ENCODE results near the gene HMGXB4.

HMGXB4 gene

DNA sequence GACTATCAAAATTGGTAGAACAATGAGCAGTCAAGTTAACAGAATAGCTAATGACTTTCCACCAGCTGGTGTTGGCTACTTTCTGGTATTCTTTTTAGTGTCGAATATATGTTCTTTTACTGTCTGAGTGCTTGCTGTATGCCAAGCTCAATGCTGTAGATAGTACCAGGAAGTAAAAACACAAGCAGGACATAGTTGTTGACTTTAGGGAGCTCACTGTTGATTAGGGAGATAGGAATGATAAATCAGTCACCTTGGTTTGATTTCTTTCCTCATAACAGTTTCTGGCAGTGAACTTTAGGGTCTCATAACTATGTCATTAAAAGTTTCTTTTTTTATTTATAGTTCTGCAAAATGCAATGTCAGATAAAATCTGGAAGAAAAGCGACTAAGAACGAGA, 9.0 kb downstream of the HMGXB4 start:
- H3K36me3 ChIP-seq (ENCODE audit: control insufficient read depth, insufficient read depth, low read length), result peaks cover 20% of the 10 kb centered on the region
- no peaks in the 10 kb centered on the region for H3K27me3 ChIP-seq (ENCODE audit: control insufficient read depth, insufficient read depth, low read length)

DNA sequence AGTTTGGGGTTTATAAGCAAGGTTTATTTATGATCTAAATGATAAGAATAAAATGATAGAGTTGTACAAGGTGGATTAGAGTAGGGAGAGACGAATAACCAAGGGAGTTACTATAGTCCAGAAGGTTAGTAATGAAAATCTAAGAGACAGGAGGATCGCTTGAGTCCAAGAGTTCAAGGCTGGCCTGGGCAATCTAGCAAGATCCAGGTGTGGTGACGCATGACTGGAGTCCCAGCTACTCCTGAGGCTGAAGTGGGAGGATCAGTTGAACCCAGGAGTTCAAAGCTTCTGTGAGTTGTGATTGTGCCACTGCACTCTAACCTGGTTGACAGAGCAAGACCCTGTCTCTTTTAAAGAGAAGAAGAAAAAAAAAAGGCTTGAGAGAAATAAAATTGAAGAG, 12.3 kb downstream of the HMGXB4 start:
- no peak overlapping the region for H3K9ac ChIP-seq (ENCODE audit: low read length)
- no peak overlapping the region for H3K4me3 ChIP-seq (ENCODE audit: low read length)
- H3K27me3 ChIP-seq (ENCODE audit: control insufficient read depth, insufficient read depth, low read length), result no peaks in the 10 kb centered on the region
- no peak overlapping the region for H3K27ac ChIP-seq (ENCODE audit: low read depth, low read length)
- H3K36me3 ChIP-seq (ENCODE audit: control insufficient read depth, insufficient read depth, low read length), result peaks cover 17% of the 10 kb centered on the region
- no peaks in the 10 kb centered on the region for H3K4me1 ChIP-seq (ENCODE audit: control insufficient read depth, insufficient read depth, low read length)

More for the DNA sequence above, 9.0 kb downstream of the HMGXB4 start:
- H3K9ac ChIP-seq (ENCODE audit: low read length), result no peak overlapping the region
- H3K4me1 ChIP-seq (ENCODE audit: control insufficient read depth, insufficient read depth, low read length), result no peaks in the 10 kb centered on the region
- H3K27ac ChIP-seq (ENCODE audit: low read depth, low read length), result no peak overlapping the region
- no peak overlapping the region for H3K4me3 ChIP-seq (ENCODE audit: low read length)

DNA sequence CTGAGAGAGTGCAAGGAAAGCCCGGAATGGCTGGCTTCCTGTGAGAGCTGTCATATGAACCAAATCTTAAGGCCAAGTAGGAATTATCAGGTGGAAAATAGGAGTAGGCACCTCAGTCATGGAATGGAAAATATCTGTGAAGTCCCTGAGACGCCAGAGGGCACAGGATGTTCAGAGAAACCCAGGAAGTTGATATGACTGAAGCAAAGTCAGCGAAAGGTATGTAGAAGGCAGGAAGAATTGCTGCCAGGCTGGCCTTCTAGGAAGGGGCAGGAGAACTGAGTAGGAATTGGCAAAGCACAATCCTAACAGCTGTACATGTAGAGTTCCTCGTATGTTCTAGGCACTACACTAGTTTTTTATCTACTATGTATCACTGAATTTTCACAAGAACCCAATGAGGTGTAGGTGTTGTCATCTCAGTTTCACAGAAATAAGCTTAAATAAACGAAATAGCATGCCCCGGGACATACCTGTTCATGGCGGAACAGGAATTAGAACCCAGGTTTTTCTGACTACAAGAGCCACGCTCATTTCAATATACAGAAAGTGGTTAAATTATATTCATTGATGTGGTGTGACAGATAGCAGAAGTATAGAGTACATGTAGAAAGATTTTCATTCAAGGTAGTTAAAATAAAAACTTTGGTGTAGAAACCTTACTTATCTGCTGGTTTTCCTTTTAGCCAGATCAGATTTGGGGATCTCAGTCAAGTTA, 17.0 kb downstream of the HMGXB4 start:
- Histone ChIP-seq H3K27me3 (ENCODE audit: control insufficient read depth, insufficient read depth, low read length) (no peaks in the 10 kb centered on the region), H3K36me3 (ENCODE audit: control insufficient read depth, insufficient read depth, low read length) (peaks cover 6% of the 10 kb centered on the region), H3K9ac (ENCODE audit: low read length) (no peak overlapping the region), H3K4me1 (ENCODE audit: control insufficient read depth, insufficient read depth, low read length) (no peaks in the 10 kb centered on the region), H3K27ac (ENCODE audit: low read depth, low read length) (no peak overlapping the region), H3K4me3 (ENCODE audit: low read length) (no peak overlapping the region)

DNA sequence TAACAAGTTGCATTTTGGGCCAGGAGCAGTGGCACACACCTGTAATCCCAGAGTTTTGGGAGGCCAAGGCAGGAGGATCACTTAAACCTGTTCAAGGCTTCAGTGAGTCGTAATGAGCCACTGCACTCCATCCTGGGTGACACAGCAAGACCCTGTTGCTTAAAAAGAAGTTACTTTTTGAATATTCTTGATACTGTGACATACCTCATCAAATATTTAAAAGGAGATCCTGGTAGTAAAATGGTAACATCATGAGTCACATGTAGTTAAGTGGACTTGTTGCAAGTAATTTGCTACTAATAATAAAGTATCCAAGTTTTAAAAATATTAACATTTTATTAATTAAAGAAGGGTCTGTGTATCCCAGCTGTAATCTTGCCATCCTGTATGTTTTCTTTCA, 18.3 kb downstream of the HMGXB4 start:
- H3K27ac ChIP-seq (ENCODE audit: low read depth, low read length), result no peak overlapping the region
- peaks cover 9% of the 10 kb centered on the region for H3K36me3 ChIP-seq (ENCODE audit: control insufficient read depth, insufficient read depth, low read length)
- no peaks in the 10 kb centered on the region for H3K4me1 ChIP-seq (ENCODE audit: control insufficient read depth, insufficient read depth, low read length)
- no peak overlapping the region for H3K4me3 ChIP-seq (ENCODE audit: low read length)
- H3K27me3 ChIP-seq (ENCODE audit: control insufficient read depth, insufficient read depth, low read length), result no peaks in the 10 kb centered on the region
- no peak overlapping the region for H3K9ac ChIP-seq (ENCODE audit: low read length)

DNA sequence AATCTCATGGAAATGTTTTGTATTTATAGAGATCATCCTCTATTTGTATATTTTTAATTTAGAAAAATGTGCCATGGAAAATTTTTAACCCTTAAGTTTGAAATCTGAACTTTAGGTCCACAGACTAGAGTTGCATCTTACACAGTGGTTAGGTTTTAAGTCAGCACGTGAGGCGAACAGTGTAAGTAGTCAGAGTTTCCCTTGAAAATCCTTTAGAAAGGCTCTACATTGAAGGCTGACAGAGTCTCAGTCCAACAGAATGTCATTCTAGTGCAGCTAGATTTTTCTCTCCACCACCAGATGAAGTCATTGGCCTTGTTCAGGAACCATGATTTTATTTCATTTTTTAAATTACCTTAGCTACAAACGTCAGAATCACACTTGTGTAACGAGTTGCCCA, 18.7 kb downstream of the HMGXB4 start:
- no peaks in the 10 kb centered on the region for H3K4me1 ChIP-seq (ENCODE audit: control insufficient read depth, insufficient read depth, low read length)
- no peak overlapping the region for H3K9ac ChIP-seq (ENCODE audit: low read length)
- H3K27me3 ChIP-seq (ENCODE audit: control insufficient read depth, insufficient read depth, low read length), result no peaks in the 10 kb centered on the region
- H3K36me3 ChIP-seq (ENCODE audit: control insufficient read depth, insufficient read depth, low read length), result peaks cover 9% of the 10 kb centered on the region
- H3K27ac ChIP-seq (ENCODE audit: low read depth, low read length), result no peak overlapping the region
- H3K4me3 ChIP-seq (ENCODE audit: low read length), result no peak overlapping the region

DNA sequence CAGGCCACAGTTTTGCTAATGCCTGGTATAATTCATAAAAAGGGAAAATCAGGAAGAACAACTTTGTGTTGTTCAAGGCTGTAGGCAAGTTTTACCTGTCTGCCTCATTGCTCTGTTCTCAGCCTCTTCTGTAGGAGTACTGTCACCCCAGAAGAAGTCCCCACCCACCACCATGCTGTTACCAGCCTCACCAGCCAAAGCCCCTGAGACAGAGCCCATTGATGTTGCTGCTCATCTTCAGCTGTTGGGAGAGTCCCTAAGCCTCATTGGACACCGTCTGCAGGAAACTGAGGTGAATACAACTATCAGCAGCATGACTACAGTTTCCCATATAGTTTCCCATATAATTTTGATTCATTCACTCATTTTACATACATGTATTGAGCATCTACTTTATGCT, 30.8 kb downstream of the HMGXB4 start:
- peaks cover 23% of the 10 kb centered on the region for H3K36me3 ChIP-seq (ENCODE audit: control insufficient read depth, insufficient read depth, low read length)

DNA sequence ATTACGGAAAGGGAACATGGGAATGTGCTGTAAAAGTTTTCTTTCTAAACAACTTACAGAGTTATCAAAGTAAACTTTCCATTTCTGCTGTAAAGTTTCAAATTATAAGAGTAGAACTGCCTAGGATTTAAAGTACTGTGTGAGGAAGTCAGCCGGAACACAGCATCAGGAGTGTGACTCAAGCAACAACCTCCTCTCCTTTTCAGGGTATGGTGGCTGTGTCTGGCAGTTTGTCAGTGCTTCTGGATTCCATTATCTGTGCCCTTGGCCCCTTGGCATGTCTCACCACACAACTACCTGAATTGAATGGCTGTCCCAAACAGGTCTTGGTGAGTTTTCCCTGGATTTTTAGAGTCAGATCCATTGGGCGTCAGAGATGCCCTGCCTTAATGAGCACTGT, 35.5 kb downstream of the HMGXB4 start:
- Histone ChIP-seq H3K27me3 (ENCODE audit: control insufficient read depth, insufficient read depth, low read length) (no peaks in the 10 kb centered on the region), H3K9ac (ENCODE audit: low read length) (no peak overlapping the region), H3K4me3 (ENCODE audit: low read length) (no peak overlapping the region), H3K27ac (ENCODE audit: low read depth, low read length) (peak overlapping the region; percentile 62), H3K36me3 (ENCODE audit: control insufficient read depth, insufficient read depth, low read length) (peaks cover 10% of the 10 kb centered on the region), H3K4me1 (ENCODE audit: control insufficient read depth, insufficient read depth, low read length) (no peaks in the 10 kb centered on the region)

More for the DNA sequence above, 30.8 kb downstream of the HMGXB4 start:
- Histone ChIP-seq H3K9ac (ENCODE audit: low read length) (no peak overlapping the region), H3K4me3 (ENCODE audit: low read length) (no peak overlapping the region), H3K27ac (ENCODE audit: low read depth, low read length) (no peak overlapping the region), H3K4me1 (ENCODE audit: control insufficient read depth, insufficient read depth, low read length) (no peaks in the 10 kb centered on the region), H3K27me3 (ENCODE audit: control insufficient read depth, insufficient read depth, low read length) (no peaks in the 10 kb centered on the region)

DNA sequence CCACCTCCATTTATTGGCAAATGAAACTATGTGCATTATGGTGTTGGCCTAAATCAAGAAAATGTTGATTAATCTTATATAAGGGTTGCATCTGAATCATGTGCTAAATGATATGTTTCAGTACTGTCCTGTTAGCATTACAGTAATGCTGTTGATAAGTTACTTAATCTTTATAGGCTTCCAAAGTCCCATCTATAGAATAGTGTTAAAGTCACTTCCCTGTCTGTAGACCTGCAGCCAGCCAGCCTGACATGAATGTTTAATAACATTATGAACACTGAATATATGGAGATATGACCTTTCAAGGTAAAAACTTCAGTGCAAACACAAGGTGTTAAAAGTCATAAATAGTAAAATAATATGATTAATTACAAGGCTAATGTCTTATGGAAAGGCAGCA, 38.8 kb downstream of the HMGXB4 start:
- no peaks in the 10 kb centered on the region for H3K27me3 ChIP-seq (ENCODE audit: control insufficient read depth, insufficient read depth, low read length)
- no peak overlapping the region for H3K27ac ChIP-seq (ENCODE audit: low read depth, low read length)
- H3K4me1 ChIP-seq (ENCODE audit: control insufficient read depth, insufficient read depth, low read length), result peaks cover 8% of the 10 kb centered on the region
- no peak overlapping the region for H3K4me3 ChIP-seq (ENCODE audit: low read length)
- peaks cover 5% of the 10 kb centered on the region for H3K36me3 ChIP-seq (ENCODE audit: control insufficient read depth, insufficient read depth, low read length)
- no peak overlapping the region for H3K9ac ChIP-seq (ENCODE audit: low read length)

DNA sequence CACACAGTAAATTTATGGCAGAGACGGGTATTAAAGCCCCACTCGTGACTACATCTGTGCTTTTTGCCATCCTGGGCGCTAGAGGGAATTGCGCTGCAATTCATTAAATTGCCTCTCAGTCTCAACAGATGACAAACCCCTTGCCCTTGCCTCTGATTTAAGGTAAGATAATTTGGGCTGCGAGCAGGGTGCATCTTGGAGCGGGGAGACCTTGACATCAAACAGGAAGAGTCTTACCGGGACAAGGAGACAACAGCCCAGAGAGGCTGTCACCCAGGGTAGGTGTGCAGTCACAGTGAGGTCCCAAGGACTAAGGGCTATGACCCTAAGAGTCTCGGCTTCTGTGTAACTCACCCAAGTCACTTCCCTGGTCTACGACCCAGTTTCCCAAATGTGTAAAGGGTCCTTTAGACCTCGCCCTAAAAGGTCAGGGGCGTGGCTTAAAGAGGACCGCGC, 42.0 kb downstream of the HMGXB4 start:
- Histone ChIP-seq H3K9ac (ENCODE audit: low read length) (peak overlapping the region; percentile 90), H3K36me3 (ENCODE audit: control insufficient read depth, insufficient read depth, low read length) (no peaks in the 10 kb centered on the region), H3K27ac (ENCODE audit: low read depth, low read length) (peak overlapping the region; percentile 99), H3K27me3 (ENCODE audit: control insufficient read depth, insufficient read depth, low read length) (no peaks in the 10 kb centered on the region), H3K4me1 (ENCODE audit: control insufficient read depth, insufficient read depth, low read length) (peaks cover 8% of the 10 kb centered on the region), H3K4me3 (ENCODE audit: low read length) (peak overlapping the region; percentile 97)

DNA sequence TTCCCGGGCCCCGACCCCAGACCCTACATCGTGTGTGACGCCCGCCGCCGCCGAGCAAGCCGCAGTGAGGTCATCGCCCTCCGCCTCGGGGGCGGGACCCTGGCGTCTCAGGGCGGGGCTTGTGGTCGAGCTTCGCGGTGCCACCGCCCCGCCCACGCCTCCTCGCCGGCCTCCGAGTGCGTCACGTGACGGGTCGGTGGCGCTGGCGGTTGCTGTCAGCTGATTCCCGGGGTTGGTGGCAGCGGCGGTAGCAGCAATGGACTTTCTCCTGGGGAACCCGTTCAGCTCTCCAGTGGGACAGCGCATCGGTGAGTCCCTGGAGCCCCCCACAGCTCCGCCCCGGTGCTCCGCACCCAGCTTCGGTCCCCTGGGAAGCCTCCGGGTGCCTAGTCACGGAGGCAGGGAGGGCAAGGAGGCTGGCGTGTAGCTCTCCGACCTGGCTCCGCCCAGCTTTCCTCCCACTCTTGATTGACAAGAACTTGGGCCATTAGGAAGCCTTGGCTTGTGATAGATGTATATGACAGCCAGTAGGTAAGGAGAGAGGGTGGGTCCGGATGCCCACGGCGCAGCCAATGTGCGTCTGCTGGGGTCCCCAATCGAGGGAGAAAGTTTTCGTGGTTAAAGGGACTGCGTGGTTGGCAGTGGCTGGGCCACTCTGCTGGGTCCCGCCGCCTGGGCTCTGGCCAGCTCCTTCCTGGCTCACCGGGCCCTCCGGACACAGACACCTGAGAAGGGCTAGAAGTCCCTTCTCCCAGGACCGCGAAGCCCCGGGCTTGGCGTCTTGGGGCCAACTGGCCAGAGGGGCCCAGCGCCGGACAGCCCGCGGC, 42.6 kb downstream of the HMGXB4 start, which contains the start of gene TOM1:
TSS of gene TOM1 (plus strand) at position 222 of the 827 bp plus-strand sequence. CDS start at position 257, 35 bp downstream.
- Histone ChIP-seq H3K4me1 (ENCODE audit: control insufficient read depth, insufficient read depth, low read length) (peaks cover 8% of the 10 kb centered on the region), H3K36me3 (ENCODE audit: control insufficient read depth, insufficient read depth, low read length) (no peaks in the 10 kb centered on the region), H3K4me3 (ENCODE audit: low read length) (peak within 1 kb of the TSS; percentile 97), H3K9ac (ENCODE audit: low read length) (peak within 1 kb of the TSS; percentile 90), H3K27me3 (ENCODE audit: control insufficient read depth, insufficient read depth, low read length) (no peaks in the 10 kb centered on the region), H3K27ac (ENCODE audit: low read depth, low read length) (peak within 1 kb of the TSS; percentile 99)

DNA sequence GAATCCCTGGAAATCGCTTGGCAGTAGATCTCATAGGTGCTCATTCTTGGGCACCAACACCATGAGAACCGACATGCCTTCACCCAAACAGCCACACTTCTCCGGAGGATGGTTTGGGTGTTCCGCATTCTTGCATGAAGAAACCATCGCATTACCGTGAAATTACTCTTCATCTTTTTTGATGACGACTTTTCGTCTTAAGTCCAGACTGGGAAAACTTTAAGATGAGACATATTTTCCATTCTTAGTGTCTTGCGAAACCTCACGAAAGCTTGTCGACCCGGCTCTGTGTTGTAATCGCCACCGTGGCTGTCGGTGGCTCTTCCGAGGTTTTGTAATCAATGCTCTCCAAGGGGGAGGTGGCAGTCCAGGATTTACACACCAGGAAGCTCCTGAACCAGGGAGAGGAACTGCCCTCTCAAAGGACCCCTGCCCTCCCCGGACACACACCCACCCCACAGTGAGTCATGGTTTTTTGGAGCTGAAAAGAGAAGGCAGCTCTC, 44.1 kb downstream of the HMGXB4 start:
- peak overlapping the region; percentile 26 for H3K4me3 ChIP-seq (ENCODE audit: low read length)
- no peaks in the 10 kb centered on the region for H3K36me3 ChIP-seq (ENCODE audit: control insufficient read depth, insufficient read depth, low read length)
- peaks cover 8% of the 10 kb centered on the region for H3K4me1 ChIP-seq (ENCODE audit: control insufficient read depth, insufficient read depth, low read length)
- H3K9ac ChIP-seq (ENCODE audit: low read length), result no peak overlapping the region
- no peak overlapping the region for H3K27ac ChIP-seq (ENCODE audit: low read depth, low read length)
- H3K27me3 ChIP-seq (ENCODE audit: control insufficient read depth, insufficient read depth, low read length), result no peaks in the 10 kb centered on the region

DNA sequence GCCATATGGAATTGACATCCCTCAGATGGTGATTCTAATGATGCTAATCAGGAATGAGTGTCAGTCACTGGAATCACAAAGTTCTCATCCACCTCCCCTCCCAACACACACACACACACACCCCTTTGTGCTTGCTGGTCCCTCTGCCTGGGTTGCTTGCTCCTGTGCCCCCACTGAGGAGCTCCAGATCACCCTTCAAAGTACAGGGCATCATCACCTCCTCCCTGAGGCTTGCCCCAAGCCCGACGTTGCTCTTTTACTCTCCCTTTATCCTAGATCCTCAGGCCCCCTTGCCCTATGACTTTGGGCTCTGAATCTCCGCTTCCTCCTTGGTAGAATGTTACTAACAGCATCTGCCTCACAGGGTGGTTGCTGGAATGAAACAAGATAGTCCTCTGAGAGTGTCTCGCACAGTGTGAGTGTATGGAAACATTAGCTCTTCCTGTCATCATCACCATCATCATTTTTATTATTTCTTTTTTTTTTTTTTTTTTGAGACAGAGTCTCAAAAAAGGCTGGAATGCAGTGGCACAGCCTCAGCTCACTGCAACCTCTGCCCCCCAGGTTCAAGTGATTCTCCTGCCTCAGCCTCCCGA, 45.8 kb downstream of the HMGXB4 start:
- H3K27me3 ChIP-seq (ENCODE audit: control insufficient read depth, insufficient read depth, low read length), result no peaks in the 10 kb centered on the region
- no peak overlapping the region for H3K27ac ChIP-seq (ENCODE audit: low read depth, low read length)
- H3K36me3 ChIP-seq (ENCODE audit: control insufficient read depth, insufficient read depth, low read length), result no peaks in the 10 kb centered on the region
- no peak overlapping the region for H3K4me3 ChIP-seq (ENCODE audit: low read length)
- peaks cover 8% of the 10 kb centered on the region for H3K4me1 ChIP-seq (ENCODE audit: control insufficient read depth, insufficient read depth, low read length)
- H3K9ac ChIP-seq (ENCODE audit: low read length), result no peak overlapping the region
